HUES48 (cell line): ENCODE results near the gene GLTPD2.
A peak's percentile ranks its signal among the peaks of the same experiment; 100 is the strongest.

Experiments used
- H3K27ac ChIP-seq: one replicate; pipeline ENCODE4 v1.7.0; 2013; ENCODE audit warnings: low read depth, low read length, inconsistent platforms
- H3K27me3 ChIP-seq: 2 replicates; pipeline ENCODE4 v1.6.1; 2013; ENCODE audit warnings: mild to moderate bottlenecking, low read length; ENCODE audit not compliant: control insufficient read depth, insufficient read depth
- H3K36me3 ChIP-seq: 2 replicates; pipeline ENCODE4 v1.6.1; 2013; ENCODE audit warnings: low read length; ENCODE audit not compliant: control insufficient read depth, insufficient read depth
- H3K4me1 ChIP-seq: 2 replicates; pipeline ENCODE4 v1.6.1; 2013; ENCODE audit warnings: mild to moderate bottlenecking, low read length; ENCODE audit not compliant: control insufficient read depth, insufficient read depth
- H3K4me3 ChIP-seq: 2 replicates; pipeline ENCODE4 v1.5.1; 2013; ENCODE audit warnings: mild to moderate bottlenecking, low read depth, low read length
- H3K9ac ChIP-seq: 2 replicates; pipeline ENCODE4 v1.6.1; 2013; ENCODE audit warnings: mild to moderate bottlenecking, low read depth, low read length, moderate library complexity
- H3K9me3 ChIP-seq: 2 replicates; pipeline ENCODE4 v1.6.1; 2013; ENCODE audit warnings: low read length; ENCODE audit not compliant: control insufficient read depth, insufficient read depth

GLTPD2 gene

GRCh38 chr17:4833941-4834680, 45.3 kb downstream of the GLTPD2 start:
- H3K9me3 ChIP-seq: no peaks in the 10 kb centered on the region
- H3K36me3 ChIP-seq: peaks cover 12% of the 10 kb centered on the region
- peak overlapping the region; percentile 11; the same call in 1 of the 2 replicates for H3K9ac ChIP-seq
- H3K4me1 ChIP-seq: peaks cover 7% of the 10 kb centered on the region
- H3K27me3 ChIP-seq: no peaks in the 10 kb centered on the region
- peak overlapping the region; percentile 76 for H3K27ac ChIP-seq
- peak overlapping the region; percentile 75 for H3K4me3 ChIP-seq

DNA sequence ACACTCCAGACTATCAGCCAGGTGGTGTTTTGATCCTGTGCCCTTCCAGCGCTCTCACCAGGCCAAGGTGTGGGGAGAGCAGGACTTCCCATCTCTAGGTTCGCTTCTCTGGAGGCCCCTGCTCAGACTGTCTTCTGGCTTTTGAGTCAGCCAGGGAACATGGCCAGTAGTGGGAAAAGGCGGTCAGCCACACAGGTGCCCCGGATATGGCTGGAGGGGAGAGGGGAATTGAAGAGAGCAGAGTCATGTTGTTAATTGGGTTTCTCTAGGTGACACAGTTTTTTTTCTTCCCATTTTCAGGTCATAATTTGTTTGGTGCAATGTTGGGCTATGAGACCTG, 45.9 kb downstream of the GLTPD2 start:
- H3K9ac ChIP-seq: peak overlapping the region; percentile 11; the same call in 1 of the 2 replicates

DNA sequence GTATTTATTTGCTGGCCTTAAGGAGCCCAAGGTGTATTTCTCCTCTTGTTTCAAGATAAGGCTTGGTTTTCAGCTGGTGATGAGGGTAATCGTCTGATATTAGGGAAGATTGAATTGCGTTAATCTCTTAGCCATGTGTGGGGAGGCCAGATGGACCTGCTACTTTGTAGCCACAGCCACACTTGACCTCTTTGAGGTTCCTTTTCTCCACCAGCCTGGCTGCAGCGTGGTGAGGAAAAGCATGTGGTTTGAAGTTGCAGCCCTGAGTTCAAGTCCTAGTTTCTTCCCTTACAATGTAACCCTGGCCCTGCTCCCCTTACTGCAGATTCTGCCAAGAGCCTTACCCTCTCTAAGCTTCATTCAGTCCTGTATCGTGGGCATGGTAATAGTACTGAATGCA, 47.5 kb downstream of the GLTPD2 start:
- Histone ChIP-seq H3K4me1 (peaks cover 7% of the 10 kb centered on the region), H3K9me3 (no peaks in the 10 kb centered on the region), H3K9ac (no peak overlapping the region), H3K36me3 (peaks cover 12% of the 10 kb centered on the region), H3K27me3 (no peaks in the 10 kb centered on the region), H3K4me3 (no peak overlapping the region), H3K27ac (no peak overlapping the region)

More for the DNA sequence above, 45.9 kb downstream of the GLTPD2 start:
- Histone ChIP-seq H3K4me3 (peak overlapping the region; percentile 75), H3K9me3 (no peaks in the 10 kb centered on the region), H3K4me1 (peaks cover 7% of the 10 kb centered on the region), H3K27ac (peak overlapping the region; percentile 76), H3K27me3 (no peaks in the 10 kb centered on the region), H3K36me3 (peaks cover 12% of the 10 kb centered on the region)

- H3K27ac ChIP-seq: no peak overlapping the region
- H3K4me1 ChIP-seq: peaks cover 7% of the 10 kb centered on the region
- H3K36me3 ChIP-seq: peaks cover 12% of the 10 kb centered on the region
- no peaks in the 10 kb centered on the region for H3K9me3 ChIP-seq
- no peak overlapping the region for H3K9ac ChIP-seq
- H3K27me3 ChIP-seq: no peaks in the 10 kb centered on the region
- H3K4me3 ChIP-seq: no peak overlapping the region
Observed at GRCh38 chr17:4837471-4838308, 48.9 kb downstream of the GLTPD2 start.

GRCh38 chr17:4838309-4838785, 49.6 kb downstream of the GLTPD2 start:
- H3K4me3 ChIP-seq: no peak overlapping the region
- H3K36me3 ChIP-seq: peaks cover 12% of the 10 kb centered on the region
- H3K27me3 ChIP-seq: no peaks in the 10 kb centered on the region
- no peak overlapping the region for H3K9ac ChIP-seq
- peaks cover 7% of the 10 kb centered on the region for H3K4me1 ChIP-seq
- no peaks in the 10 kb centered on the region for H3K9me3 ChIP-seq
- H3K27ac ChIP-seq: no peak overlapping the region

GRCh38 chr17:4839221-4839620, 50.5 kb downstream of the GLTPD2 start:
- H3K9ac ChIP-seq: no peak overlapping the region
- H3K36me3 ChIP-seq: peaks cover 12% of the 10 kb centered on the region
- H3K4me1 ChIP-seq: peaks cover 4% of the 10 kb centered on the region
- H3K27ac ChIP-seq: no peak overlapping the region
- H3K27me3 ChIP-seq: no peaks in the 10 kb centered on the region
- H3K4me3 ChIP-seq: no peak overlapping the region
- H3K9me3 ChIP-seq: no peaks in the 10 kb centered on the region
